Esophagus muscularis mucosa (tissue), 4 donors: ENCODE data around the gene CPNE1. TPM values are rescaled to one million over a fixed set of nuclear protein-coding genes. Genes with fewer than 3 reads are reported as not detected.
A peak's percentile ranks its signal among the peaks of the same experiment; 100 is the strongest.

Source experiments
- DNase-seq: peaks from one replicate; pipeline ENCODE4 v3.0.0-alpha.2; 2017; ENCODE audit errors: extremely low spot score
- H3K27ac ChIP-seq, 4 donors: fragments of 200-600 bp; sonication (generic); replicated peaks in 1 of 4; 1 replicate in 3 of 4; 2 replicates in 1 of 4; pipeline ENCODE4 v1.5.1; 2016 to 2019; ENCODE audit warnings: mild to moderate bottlenecking in 1 of 4
- H3K27me3 ChIP-seq, 4 donors: fragments of 200-600 bp; sonication (generic); one replicate each; pipeline versions ENCODE4 v1.5.1 to v1.6.0; 2016 to 2019
- H3K36me3 ChIP-seq, 4 donors: fragments of 200-600 bp; sonication (generic); one replicate each; pipeline ENCODE4 v1.5.1; 2016 to 2019
- H3K4me1 ChIP-seq, 4 donors: fragments of 200-600 bp; sonication (generic); one replicate each; pipeline ENCODE4 v1.5.1; 2016 to 2019
- H3K4me3 ChIP-seq, 4 donors: fragments of 200-600 bp; sonication (generic); 1 replicate in 2 of 4; 2 replicates in 2 of 4; pipeline ENCODE4 v1.5.1; 2016 to 2019; ENCODE audit warnings: mild to moderate bottlenecking in 4 of 4, moderate library complexity in 1 of 4
- H3K9me3 ChIP-seq, 4 donors: fragments of 200-600 bp; sonication (generic); 1 replicate in 3 of 4; 2 replicates in 1 of 4; pipeline ENCODE4 v1.5.1; 2016 to 2019
- EP300 ChIP-seq: sonication (generic); formaldehyde crosslinking; IDR thresholded peaks from one replicate; pipeline ENCODE4 v1.6.1; 2017; ENCODE audit warnings: antibody characterized with exemption
- POLR2A ChIP-seq: fragments of 450-650 bp; IDR thresholded peaks from one replicate; pipeline ENCODE4 v1.6.1; 2017; ENCODE audit warnings: antibody characterized with exemption, moderate library complexity, mild to moderate bottlenecking, low read depth
- POLR2AphosphoS5 ChIP-seq, 2 donors: sonication (generic); formaldehyde crosslinking; IDR thresholded peaks; one replicate each; pipeline ENCODE4 v1.6.1; 2017; ENCODE audit warnings: antibody characterized with exemption in 2 of 2
- WGBS: methylation state at CpG from one replicate; pipeline ENCODE4 v1.1.5; 2018; 5-methylcytosine and 5-hydroxymethylcytosine counted together
- intact Hi-C: fragments of 100-400 bp; cut with DNase I; formaldehyde crosslinking; loops from one replicate; pipeline ENCODE4 v1.15.1; 2023
- total RNA-seq, 4 donors: library from RNA; depleted of rRNA; stranded (reverse); fragments of >200 nt; gene quantifications; one replicate each; pipeline versions ENCODE4 v1.1.0 to v1.2.1, GENCODE V29; 2016
- TF ChIP-seq, protein P1 (sequence below), 3 experiments: fragments of 200-600 bp in 2 of 3; fragments of 450-650 bp in 1 of 3; sonication (generic) in 2 of 3; IDR thresholded peaks; one replicate each; pipeline ENCODE4 v1.5.1; 2017 to 2019; ENCODE audit warnings: antibody characterized with exemption in 3 of 3, mild to moderate bottlenecking in 2 of 3, moderate library complexity in 1 of 3

The CPNE1 gene
- total RNA-seq, 4 donors from 2014 or later = 23.0 to 148 (median 99.9) TPM

DNA sequence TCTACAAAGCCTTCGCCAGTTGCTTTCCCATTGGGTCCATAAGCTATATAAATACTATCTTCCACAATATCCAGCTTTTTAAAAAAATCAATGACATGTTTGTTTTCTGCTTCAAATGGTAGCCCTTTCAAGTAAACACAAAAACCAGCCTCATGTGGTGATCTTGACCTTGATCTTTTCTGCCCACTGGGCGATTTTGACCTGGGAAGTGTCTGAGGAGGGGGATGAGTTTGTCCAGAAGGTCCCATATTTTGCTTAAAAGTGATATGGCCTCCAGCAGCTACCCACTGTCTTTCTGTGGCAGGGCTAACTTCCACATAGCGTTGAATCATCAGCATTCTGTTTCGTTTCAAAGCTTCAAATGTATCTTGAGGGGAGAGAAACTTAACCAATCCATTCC lies 10.8 kb downstream of the CPNE1 start:
- peaks cover 33 to 73% (median 70%) of the 10 kb centered on the region in 4 donors for H3K4me1 ChIP-seq
- H3K9me3 ChIP-seq = no peaks in the 10 kb centered on the region
- intact Hi-C loops = no loop called here
- TF ChIP-seq EP300 = no peak
- TF ChIP-seq POLR2AphosphoS5 (IDR thresholded peaks at IDR 0.05) = no peak
- TF ChIP-seq POLR2A = no peak
- TF ChIP-seq, protein P1, sequence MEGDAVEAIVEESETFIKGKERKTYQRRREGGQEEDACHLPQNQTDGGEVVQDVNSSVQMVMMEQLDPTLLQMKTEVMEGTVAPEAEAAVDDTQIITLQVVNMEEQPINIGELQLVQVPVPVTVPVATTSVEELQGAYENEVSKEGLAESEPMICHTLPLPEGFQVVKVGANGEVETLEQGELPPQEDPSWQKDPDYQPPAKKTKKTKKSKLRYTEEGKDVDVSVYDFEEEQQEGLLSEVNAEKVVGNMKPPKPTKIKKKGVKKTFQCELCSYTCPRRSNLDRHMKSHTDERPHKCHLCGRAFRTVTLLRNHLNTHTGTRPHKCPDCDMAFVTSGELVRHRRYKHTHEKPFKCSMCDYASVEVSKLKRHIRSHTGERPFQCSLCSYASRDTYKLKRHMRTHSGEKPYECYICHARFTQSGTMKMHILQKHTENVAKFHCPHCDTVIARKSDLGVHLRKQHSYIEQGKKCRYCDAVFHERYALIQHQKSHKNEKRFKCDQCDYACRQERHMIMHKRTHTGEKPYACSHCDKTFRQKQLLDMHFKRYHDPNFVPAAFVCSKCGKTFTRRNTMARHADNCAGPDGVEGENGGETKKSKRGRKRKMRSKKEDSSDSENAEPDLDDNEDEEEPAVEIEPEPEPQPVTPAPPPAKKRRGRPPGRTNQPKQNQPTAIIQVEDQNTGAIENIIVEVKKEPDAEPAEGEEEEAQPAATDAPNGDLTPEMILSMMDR (IDR thresholded peaks at IDR 0.05) = no peak
- no peak for DNase-seq
- no peaks in the 10 kb centered on the region for H3K27me3 ChIP-seq
- H3K27ac ChIP-seq = no peak overlapping the region
- H3K4me3 ChIP-seq = no peak overlapping the region
- WGBS = 89% methylated on average over 4 of the region's 4 CpGs
- H3K36me3 ChIP-seq = peaks cover 4 to 31% (median 29%) of the 10 kb centered on the region in 4 donors

DNA sequence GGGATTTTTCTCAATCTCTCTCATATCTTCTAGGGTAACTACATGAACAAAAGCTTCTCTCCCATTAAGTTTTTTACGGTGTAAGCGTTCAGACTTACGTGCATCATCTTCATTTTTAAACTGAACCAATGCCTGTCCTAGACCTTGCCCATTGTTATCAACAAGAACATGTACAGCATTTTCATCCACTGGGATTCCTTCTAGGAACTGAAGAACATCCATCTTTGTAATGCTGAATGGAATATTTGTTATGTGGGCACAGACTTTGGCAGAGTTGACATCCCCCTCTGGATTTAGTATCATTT lies 11.3 kb downstream of the CPNE1 start:
- H3K36me3 ChIP-seq = peaks cover 4 to 31% (median 29%) of the 10 kb centered on the region in 4 donors
- H3K27me3 ChIP-seq = no peaks in the 10 kb centered on the region
- TF ChIP-seq POLR2A (no peak), EP300 (no peak), POLR2AphosphoS5 (IDR thresholded peaks at IDR 0.05) (no peak)
- TF ChIP-seq, protein P1 (IDR thresholded peaks at IDR 0.05) = no peak
- no peak overlapping the region for H3K27ac ChIP-seq
- no peaks in the 10 kb centered on the region for H3K9me3 ChIP-seq
- no peak overlapping the region for H3K4me3 ChIP-seq
- H3K4me1 ChIP-seq = peaks cover 32 to 73% (median 70%) of the 10 kb centered on the region in 4 donors
- DNase-seq = no peak
- intact Hi-C loops = no loop called here
- 100% methylated on average over 3 of the region's 3 CpGs for WGBS

DNA sequence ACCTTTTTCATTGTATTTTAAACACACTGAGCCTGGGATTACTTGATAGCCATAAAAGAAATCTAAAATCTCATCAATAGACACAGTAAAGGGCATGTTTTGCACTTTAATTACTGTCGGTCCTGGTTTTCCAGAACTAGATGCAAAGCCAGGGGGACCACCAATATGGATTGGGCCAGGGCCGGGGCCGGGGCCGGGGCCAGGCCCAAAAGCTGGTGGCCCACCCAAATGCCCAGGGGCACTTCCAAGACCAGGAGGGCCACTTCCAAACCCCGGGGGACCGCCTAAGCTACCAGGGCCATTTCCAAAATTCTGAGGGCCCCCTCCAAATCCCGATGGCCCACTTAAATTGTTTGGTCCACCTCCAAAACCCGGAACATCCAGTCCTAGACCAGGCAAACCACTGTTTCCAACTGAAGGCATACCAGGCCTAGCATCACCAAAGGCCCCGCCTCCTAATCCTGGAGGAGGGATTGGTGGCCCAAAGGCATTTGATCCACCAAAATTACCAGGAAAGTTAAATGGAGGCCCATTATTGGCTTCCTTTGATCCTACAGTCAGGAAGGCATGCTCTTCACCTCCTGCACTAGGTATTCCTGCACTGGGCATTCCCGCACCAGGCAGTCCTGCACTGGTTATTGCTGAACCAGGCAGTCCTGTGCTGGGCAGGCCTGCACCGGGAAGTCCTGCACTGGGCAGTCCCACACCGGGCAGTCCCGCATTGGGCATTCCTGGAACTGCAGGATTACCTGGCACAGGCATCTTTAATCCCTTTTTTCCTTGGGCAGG lies 11.9 kb downstream of the CPNE1 start:
- TF ChIP-seq, protein P1 (IDR thresholded peaks at IDR 0.05) = no peak
- TF ChIP-seq POLR2A = no peak
- no peak for TF ChIP-seq POLR2AphosphoS5 (IDR thresholded peaks at IDR 0.05)
- TF ChIP-seq EP300 = no peak
- H3K4me3 ChIP-seq = no peak overlapping the region

DNA sequence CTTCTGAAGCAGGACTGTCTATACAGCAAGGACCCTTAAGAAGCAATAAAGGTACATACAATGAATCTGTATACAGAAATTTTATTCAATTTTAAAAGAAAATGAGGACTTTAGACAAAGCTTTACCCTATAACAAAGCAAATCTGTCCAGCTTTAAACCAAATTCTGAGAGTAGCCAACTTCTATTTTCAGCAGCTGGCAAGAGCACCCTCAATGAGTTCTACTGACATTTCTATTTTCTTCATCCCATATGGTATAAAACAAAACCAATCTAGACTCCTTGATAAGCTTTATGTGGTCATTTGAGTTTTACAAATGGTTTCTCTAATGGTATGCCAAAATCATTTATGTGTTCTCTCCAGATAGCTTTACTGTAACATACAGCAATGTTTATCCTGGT lies 12.7 kb downstream of the CPNE1 start:
- Histone ChIP-seq H3K4me3 (no peak overlapping the region), H3K27ac (no peak overlapping the region), H3K4me1 (peaks cover 20 to 63% (median 61%) of the 10 kb centered on the region in 4 donors), H3K9me3 (no peaks in the 10 kb centered on the region), H3K36me3 (peaks cover 4 to 31% (median 29%) of the 10 kb centered on the region in 4 donors), H3K27me3 (no peaks in the 10 kb centered on the region)
- intact Hi-C loops = no loop called here
- TF ChIP-seq, protein P1 (IDR thresholded peaks at IDR 0.05) = no peak
- TF ChIP-seq EP300 = no peak
- TF ChIP-seq POLR2AphosphoS5 (IDR thresholded peaks at IDR 0.05) = no peak
- no peak for TF ChIP-seq POLR2A
- DNase-seq = no peak

More for the DNA sequence above, 11.9 kb downstream of the CPNE1 start:
- Histone ChIP-seq H3K27me3 (no peaks in the 10 kb centered on the region), H3K27ac (no peak overlapping the region), H3K36me3 (peaks cover 4 to 31% (median 29%) of the 10 kb centered on the region in 4 donors), H3K9me3 (no peaks in the 10 kb centered on the region), H3K4me1 (peaks cover 26 to 70% (median 70%) of the 10 kb centered on the region in 4 donors)
- 95% methylated on average over 10 of the region's 13 CpGs for WGBS
- DNase-seq = peak; percentile 60
- intact Hi-C loops = no loop called here
